Tibial artery (tissue), 4 donors: ENCODE measurements around the gene ADORA1.

Experiments
- DNase-seq, 2 donors: peaks; one replicate each; pipeline ENCODE4 v3.0.0-alpha.2; 2019
- H3K27ac ChIP-seq, 2 donors: fragments of 200-600 bp; sonication (generic) in 1 of 2; 1 replicate in 1 of 2; 2 replicates in 1 of 2; pipeline ENCODE4 v1.5.1; 2018 to 2019; ENCODE audit warnings: mild to moderate bottlenecking in 1 of 2
- H3K27me3 ChIP-seq, 2 donors: fragments of 200-600 bp; sonication (generic) in 1 of 2; one replicate each; pipeline versions ENCODE4 v1.5.1 to v1.6.0; 2016 to 2019
- H3K36me3 ChIP-seq, 3 donors: fragments of 200-600 bp; sonication (generic) in 2 of 3; one replicate each; pipeline ENCODE4 v1.5.1; 2016 to 2019; ENCODE audit warnings: mild to moderate bottlenecking in 2 of 3
- H3K4me1 ChIP-seq, 4 donors: fragments of 200-600 bp; sonication (generic) in 2 of 4; 1 replicate in 3 of 4; 2 replicates in 1 of 4; pipeline ENCODE4 v1.5.1; 2016 to 2019
- H3K4me3 ChIP-seq, 2 donors: fragments of 200-600 bp; sonication (generic) in 1 of 2; 1 replicate in 1 of 2; 2 replicates in 1 of 2; pipeline ENCODE4 v1.5.1; 2018 to 2019; ENCODE audit warnings: mild to moderate bottlenecking in 2 of 2
- H3K9me3 ChIP-seq, 3 donors: fragments of 200-600 bp; sonication (generic) in 1 of 3; one replicate each; pipeline ENCODE4 v1.5.1; 2016 to 2019
- intact Hi-C: fragments of 100-400 bp; cut with DNase I; formaldehyde crosslinking; loops from one replicate; pipeline ENCODE4 v1.15.0; 2023; ENCODE audit warnings: low total_unique reads
- TF ChIP-seq, protein P1 (sequence below), 2 experiments: fragments of 200-600 bp in 1 of 2; fragments of 450-650 bp in 1 of 2; IDR thresholded peaks; one replicate each; pipeline ENCODE4 v1.5.1; 2017 to 2019; ENCODE audit warnings: antibody characterized with exemption in 2 of 2, mild to moderate bottlenecking in 1 of 2, moderate library complexity in 1 of 2

ADORA1 gene

DNA sequence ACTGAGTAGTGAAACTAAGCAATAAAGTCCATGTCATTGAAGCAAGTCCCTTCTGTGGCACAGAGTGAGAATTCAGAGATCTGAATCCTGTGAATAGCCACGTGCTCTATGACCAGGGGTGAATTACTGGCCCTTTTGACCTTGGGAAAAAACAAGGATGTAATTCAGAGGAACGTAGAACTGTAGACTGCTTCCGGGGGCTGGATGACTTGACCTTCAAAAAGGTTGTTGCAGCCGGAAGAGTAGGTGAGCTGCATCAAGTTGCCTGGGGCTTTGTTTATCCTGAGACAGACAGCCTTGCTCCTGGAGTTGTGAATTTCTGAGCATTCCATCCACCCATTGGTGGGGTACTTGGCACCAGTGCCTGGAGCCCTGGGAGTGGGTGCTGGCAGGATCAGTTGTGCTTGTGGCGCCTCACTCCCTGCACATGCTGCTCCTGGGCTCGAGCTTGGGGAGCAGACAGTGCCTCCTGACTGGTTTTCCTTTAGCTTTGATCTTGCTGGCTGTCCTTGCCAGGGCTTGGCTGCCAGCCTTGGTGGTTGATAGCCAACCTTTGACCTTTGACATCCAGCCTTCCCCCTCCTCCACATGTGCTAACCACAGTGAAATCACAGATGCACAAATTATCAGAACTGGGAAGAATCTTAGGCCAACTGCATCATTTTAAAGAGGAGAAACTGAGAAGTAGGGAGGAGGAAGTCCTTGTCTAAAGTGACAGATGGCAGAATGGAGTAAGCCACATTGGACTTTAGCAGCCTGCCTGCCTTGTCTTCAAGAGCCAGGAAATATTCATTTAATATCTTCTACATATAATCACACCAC is 25.5 kb upstream of the ADORA1 start:
- Histone ChIP-seq H3K27me3 (peaks cover 0 to 9% of the 10 kb centered on the region in 2 donors), H3K9me3 (peaks cover 0 to 6% (median 5%) of the 10 kb centered on the region in 3 donors), H3K4me3 (no peak overlapping the region), H3K36me3 (no peaks in the 10 kb centered on the region), H3K4me1 (no peaks in the 10 kb centered on the region), H3K27ac (no peak overlapping the region)
- TF ChIP-seq, protein P1, sequence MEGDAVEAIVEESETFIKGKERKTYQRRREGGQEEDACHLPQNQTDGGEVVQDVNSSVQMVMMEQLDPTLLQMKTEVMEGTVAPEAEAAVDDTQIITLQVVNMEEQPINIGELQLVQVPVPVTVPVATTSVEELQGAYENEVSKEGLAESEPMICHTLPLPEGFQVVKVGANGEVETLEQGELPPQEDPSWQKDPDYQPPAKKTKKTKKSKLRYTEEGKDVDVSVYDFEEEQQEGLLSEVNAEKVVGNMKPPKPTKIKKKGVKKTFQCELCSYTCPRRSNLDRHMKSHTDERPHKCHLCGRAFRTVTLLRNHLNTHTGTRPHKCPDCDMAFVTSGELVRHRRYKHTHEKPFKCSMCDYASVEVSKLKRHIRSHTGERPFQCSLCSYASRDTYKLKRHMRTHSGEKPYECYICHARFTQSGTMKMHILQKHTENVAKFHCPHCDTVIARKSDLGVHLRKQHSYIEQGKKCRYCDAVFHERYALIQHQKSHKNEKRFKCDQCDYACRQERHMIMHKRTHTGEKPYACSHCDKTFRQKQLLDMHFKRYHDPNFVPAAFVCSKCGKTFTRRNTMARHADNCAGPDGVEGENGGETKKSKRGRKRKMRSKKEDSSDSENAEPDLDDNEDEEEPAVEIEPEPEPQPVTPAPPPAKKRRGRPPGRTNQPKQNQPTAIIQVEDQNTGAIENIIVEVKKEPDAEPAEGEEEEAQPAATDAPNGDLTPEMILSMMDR (IDR thresholded peaks at IDR 0.05) = no peak
- no peak for DNase-seq
- intact Hi-C loops = no loop called here

DNA sequence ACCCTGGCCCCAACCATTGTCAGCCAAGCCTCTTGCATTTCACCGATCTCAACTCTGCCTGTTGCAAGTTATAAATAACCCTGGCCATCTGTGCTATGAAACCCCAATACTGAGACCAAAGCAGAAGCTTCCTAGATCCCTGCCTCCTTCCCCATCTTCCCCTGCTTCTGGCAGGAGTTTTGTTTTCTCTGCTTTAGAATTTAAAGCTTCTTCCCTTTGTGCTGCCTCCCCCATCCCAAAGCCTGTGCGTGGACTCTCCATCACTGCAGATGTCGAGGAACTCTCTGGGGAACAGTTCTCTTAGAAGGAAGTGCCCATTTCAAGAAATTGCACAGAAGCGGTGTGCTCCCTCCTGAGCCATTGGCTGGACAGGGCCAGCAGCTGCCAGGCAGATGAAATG is 24.3 kb upstream of the ADORA1 start:
- peaks cover 0 to 18% of the 10 kb centered on the region in 2 donors for H3K27me3 ChIP-seq
- DNase-seq = no peak
- H3K36me3 ChIP-seq = no peaks in the 10 kb centered on the region
- no peaks in the 10 kb centered on the region for H3K4me1 ChIP-seq
- TF ChIP-seq, protein P1 (IDR thresholded peaks at IDR 0.05) = no peak
- H3K4me3 ChIP-seq = no peak overlapping the region
- intact Hi-C loops = no loop called here
- peaks cover 0 to 6% (median 5%) of the 10 kb centered on the region in 3 donors for H3K9me3 ChIP-seq
- no peak overlapping the region for H3K27ac ChIP-seq

DNA sequence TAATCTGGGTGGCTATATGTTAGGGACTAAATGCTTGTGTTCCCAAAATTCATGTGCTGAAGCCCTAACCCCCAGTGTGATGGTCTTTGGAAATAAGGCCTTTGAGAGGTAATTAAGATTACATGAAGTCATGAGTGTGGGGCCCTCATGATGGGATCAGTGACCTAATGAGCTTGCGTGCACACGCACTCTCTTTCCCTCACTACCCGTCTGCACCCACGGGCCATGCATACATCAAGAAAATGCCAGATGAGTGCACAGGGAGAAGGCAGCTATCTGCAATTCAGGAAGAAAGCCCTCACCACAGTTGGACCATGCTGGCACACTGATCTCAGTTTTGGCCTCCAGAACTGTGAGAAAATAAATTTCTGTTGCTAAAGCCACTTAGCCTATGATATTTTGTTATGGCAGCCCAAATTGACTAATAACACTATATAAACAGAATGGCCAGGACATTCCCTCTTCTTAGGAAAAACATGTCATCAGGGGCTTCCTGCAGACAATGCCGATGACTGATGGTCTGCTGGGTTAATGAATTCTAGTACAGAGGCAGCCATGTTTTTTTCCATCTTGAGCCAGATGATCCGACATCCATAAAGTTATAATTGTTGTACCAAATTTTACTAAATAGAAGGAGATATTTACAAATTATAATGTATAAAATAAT is 23.6 kb upstream of the ADORA1 start:
- no peak overlapping the region for H3K4me3 ChIP-seq
- TF ChIP-seq, protein P1 (IDR thresholded peaks at IDR 0.05) = no peak
- intact Hi-C loops = no loop called here

DNA sequence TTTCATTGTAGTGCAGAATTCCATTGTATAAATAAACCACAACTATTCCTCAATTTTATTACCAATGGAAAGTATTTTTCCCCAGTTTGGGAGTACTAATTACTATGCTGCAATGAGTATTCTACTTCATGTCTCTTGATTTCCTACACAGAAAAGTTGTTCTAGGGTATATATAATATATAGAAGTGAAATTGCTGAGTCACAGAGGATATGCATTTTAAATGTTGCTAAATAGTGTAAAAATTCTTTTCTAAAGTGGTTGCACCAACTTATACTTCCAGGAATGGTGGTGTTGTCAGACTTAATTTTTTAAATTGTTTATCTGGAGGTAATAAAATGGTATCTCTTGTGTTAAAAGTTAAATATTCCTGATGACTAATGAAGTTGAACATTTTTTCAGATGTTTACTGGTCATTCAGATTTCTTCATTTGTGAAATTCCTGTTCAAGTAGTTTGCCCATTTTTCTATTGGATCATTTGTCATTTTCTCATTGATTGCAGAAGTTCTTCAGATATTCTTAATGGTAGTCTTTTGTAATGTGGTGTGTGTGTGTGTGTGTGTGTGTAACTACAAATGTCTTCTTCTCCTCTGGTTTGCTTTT is 22.6 kb upstream of the ADORA1 start:
- peaks cover 0 to 6% (median 5%) of the 10 kb centered on the region in 3 donors for H3K9me3 ChIP-seq
- DNase-seq = no peak
- no peak overlapping the region for H3K27ac ChIP-seq
- no peak overlapping the region for H3K4me3 ChIP-seq
- H3K36me3 ChIP-seq = no peaks in the 10 kb centered on the region
- intact Hi-C loops = no loop called here
- H3K27me3 ChIP-seq = peaks cover 0 to 24% of the 10 kb centered on the region in 2 donors
- TF ChIP-seq, protein P1 (IDR thresholded peaks at IDR 0.05) = no peak
- no peaks in the 10 kb centered on the region for H3K4me1 ChIP-seq

More for the DNA sequence above, 23.6 kb upstream of the ADORA1 start:
- peaks cover 0 to 24% of the 10 kb centered on the region in 2 donors for H3K27me3 ChIP-seq
- H3K4me1 ChIP-seq = no peaks in the 10 kb centered on the region
- peaks cover 0 to 6% (median 5%) of the 10 kb centered on the region in 3 donors for H3K9me3 ChIP-seq
- DNase-seq = no peak
- no peaks in the 10 kb centered on the region for H3K36me3 ChIP-seq
- no peak overlapping the region for H3K27ac ChIP-seq

DNA sequence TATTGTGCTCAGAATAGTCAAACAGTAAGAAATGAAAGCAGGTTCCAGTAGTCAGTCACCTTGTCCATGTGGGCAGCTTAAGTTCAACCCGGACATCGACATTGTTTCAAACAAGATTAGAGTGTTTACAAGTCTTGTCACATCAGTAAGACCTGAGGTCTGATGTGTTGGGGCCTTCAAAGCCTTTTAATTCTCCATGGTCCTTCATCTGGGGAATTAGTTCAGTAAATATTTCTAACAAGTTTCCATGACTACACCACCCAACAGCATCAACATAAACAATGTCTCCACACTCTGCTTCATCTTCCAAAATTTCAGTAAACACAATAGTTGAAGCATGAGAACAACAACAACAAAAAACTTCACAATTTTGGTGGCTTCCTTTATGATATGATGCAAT is 15.1 kb upstream of the ADORA1 start:
- Histone ChIP-seq H3K27me3 (peaks cover 0 to 28% of the 10 kb centered on the region in 2 donors), H3K27ac (no peak overlapping the region), H3K9me3 (no peaks in the 10 kb centered on the region), H3K4me3 (no peak overlapping the region), H3K4me1 (peaks cover 0 to under 1% (median under 1%) of the 10 kb centered on the region in 4 donors), H3K36me3 (no peaks in the 10 kb centered on the region)
- no peak for DNase-seq
- intact Hi-C loops = loop anchor here (5.0 kb wide), 1 partner anchor 70 kb away; no protein-coding TSS in a partner anchor
- TF ChIP-seq, protein P1 (IDR thresholded peaks at IDR 0.05) = no peak
